Measurements from ENCODE around the gene ACSL5.

The ACSL5 gene

DNA sequence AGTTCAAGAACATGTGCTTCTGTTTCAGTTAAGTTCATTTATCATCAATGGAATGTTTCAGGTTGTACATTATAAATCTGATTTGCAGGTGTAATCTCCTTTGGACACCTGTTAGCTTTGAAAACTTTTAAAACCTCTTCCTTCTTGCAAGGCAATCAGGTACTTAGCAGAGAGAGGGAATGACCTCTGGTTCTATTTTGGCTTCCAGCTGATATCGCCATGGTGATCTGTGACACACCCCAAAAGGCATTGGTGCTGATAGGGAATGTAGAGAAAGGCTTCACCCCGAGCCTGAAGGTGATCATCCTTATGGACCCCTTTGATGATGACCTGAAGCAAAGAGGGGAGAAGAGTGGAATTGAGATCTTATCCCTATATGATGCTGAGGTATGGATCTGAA lies 35.4 kb downstream of the ACSL5 start:
- no peak for DNase-seq

DNA sequence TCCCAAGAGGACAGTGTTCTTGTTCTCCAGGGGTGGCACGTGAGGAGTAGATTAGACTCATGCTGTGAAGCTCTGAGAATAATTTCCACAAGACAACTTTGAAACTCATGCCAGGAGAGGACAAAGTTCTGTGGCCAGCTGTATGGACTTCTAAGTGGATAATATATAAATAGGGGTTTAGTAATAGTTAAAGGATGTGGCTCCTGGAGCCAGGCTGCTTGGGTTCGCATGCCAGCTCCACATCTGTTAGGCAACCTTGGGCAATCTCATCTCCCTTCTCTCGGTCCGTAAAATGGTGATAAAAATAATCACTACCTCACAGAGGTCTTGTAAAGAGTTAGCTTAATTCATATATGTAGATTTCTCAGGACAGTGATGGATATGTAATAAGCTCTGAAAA lies 35.8 kb downstream of the ACSL5 start:
- DNase-seq, result no peak

DNA sequence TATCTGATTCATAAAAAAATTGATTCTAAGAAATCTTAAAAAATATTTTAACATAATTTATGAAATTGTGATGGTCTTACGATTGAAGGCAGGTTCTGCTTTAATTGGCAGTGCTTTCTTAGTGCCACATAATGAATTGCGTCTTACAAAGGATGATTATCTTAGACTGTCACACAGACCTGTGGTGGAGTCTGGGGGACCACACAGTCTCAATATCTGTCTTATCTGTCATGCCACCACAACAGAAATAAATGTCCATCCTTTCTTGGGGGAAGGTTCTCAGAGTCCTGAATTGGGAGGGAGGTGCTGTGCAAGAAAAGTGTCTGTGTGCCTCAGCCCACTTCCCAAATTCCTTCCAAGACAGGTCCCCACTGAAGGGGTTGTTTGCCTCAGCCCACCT lies 38.8 kb downstream of the ACSL5 start:
- DNase-seq, result no peak

- DNase-seq, result no peak
These were observed 47.8 kb downstream of the ACSL5 start for GRCh38 chr10:112421731-112422130.

- DNase-seq, result no peak
These were observed 50.7 kb downstream of the ACSL5 start for GRCh38 chr10:112424651-112425050.

DNA sequence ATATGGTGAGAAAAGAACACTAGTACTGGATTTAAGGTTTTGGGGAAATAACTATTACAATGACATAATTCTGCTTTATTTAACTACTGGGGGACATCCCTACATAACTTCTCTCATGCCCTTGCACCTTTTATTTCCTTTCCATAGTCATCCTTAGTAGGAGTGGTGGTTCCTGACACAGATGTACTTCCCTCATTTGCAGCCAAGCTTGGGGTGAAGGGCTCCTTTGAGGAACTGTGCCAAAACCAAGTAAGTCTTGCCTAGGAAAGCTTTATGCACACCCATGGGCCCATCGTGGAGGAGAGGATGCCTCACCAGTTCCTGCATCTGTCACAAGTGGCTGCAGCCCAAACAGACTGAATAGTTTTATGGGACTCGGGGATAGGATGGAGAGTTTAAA lies 52.2 kb downstream of the ACSL5 start:
- DNase-seq, result no peak

DNA sequence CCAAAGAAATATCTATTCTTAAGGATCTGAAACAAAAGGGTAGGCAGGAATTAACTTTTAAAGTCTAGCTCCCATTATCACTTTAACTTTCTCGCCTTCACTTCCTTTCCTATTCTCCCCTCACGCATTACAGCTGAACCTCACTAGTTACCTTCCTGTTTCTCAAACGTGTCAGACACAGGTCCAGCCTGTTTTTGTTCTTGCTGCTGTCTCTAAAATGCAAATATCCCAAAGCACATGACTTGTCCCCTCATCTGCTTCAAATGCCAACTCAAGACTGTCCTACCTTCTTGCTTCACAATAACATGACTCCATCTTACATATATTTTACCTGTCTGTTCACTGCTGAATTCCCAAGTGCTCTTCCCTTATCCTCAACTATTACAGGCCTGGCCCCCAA lies 55.2 kb downstream of the ACSL5 start:
- no peak for DNase-seq

GRCh38 chr10:112429654-112430230 lies 55.8 kb downstream of the ACSL5 start:
- no peak for DNase-seq

GRCh38 chr10:112433136-112433535 lies 59.2 kb downstream of the ACSL5 start:
- DNase-seq, result no peak

DNA sequence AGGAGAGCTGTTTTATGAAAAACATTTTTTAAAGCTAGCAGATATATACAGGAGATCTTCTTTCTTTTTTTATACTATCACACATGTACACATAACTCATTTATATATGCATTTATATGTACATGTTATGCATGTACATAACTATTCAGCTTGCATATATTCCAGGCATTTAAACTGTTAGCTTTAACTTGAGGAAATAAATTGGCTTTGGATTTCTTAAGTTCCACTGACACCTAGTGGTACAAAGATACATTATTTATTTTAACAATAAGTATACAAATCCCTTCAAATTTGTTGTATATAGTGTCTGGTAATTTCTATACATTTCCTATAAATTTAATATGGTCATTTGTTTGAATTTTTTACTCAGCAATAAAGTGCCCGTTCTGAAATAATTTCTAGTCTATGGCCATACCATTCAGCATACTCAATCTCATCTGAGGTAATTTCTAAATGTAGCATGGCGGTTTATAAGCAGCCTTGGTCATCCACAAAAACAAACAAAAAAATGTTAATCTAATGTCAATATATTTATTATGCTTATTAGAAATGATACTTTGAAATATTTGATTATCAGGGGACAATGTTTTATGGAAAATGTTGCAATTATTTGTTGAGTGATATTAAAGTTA lies 61.2 kb downstream of the ACSL5 start:
- no peak for DNase-seq

DNA sequence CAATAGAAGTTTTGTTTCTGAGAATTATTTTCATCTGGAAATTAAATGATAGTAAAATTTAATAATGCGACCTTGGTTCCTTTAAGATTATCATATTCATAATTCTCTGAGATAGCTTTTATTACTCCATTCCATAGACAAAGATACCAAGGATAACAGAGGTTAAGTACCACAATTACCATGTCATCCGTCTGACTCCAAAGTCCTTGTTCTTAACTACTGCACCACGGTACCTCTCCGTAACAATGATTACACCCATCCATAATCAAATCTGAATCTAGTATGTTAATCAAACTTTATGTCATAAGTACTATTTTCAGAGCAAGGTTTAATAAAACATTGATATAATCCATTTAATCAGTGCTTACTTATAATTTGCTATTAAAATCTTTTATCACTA lies 64.4 kb downstream of the ACSL5 start:
- DNase-seq, result no peak

GRCh38 chr10:112441520-112441919 lies 67.6 kb downstream of the ACSL5 start:
- DNase-seq, result no peak

GRCh38 chr10:112442063-112442462 lies 68.1 kb downstream of the ACSL5 start:
- DNase-seq, result no peak

DNA sequence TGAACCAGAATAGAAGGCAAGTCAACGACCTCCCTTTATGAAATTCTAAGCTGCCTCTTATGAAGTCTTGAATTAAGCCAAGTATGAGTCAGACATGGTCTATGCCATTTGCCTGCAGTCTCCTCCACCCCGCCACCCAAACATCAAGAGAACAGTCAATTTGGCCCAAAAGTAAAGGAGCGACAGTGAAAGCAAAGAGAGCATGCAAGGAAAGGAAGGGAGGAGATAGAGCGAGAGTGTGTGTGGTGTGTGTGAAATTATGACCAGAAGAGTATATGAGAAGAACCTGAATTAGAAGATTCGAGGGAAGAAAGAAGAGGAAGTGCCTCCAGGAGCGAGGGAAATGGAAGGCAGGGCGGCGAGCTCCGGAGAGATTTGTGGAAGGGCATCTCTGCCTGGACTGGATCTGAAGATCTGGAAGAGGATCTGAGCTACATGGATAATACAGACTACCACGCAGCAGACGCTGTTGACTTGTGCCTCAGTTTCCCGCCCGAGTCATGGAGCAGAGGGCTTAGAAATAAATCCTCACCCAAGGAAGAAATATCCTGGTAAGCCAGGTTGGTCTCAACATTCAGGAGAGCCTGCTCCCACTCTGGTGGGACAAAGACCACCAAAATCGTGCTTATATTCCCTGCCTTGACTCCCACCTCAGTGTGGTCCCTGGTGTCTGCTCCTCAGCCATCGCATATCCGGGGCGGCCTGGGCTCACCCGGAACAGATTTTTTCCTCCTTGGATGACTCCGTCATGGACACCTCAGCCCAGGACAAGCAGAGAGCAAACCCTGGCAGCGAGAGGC lies 72.3 kb downstream of the ACSL5 start:
- DNase-seq, result peak in 3 of 56 donors; percentile 2 to 31 (median 18)

DNA sequence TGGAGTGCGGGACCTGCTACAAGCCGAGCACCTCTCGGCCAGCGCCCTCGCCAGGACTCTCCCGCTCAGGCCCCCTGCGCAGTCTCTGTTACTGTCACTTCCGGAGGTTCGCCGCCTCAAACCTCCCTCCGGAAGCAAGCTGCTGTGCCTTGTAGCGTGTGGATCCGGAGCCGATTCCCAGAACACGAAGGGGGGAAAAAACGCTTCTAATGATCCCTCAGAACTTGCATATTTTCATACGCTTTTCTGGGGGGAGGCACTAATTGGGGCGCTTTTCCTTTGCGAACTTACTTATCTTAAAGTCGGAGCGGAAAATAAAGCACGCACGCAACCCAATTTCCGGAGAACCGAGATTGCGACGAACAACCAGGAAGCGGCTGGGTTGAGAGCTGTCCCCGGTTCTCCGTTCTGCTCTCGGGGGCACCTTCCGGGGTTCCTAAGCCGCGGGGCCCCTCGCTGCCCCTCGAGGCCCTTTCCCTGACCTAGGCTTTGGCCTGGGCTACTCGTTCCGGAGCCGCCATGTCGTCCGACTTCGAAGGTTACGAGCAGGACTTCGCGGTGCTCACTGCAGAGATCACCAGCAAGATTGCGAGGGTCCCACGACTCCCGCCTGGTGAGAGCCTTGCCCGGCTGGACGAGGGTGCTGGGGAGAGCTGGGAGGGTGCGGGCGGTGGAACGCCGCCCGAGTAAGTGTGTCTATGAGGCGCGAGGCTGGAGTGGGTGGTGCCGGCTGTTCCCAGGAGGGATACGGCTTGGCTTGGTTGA lies 73.1 kb downstream of the ACSL5 start, which contains the start of the genes VTI1A and ZDHHC6:
Gene VTI1A, plus strand, starts transcription at position 361 of the 765 bp plus-strand sequence. Its CDS starts 159 bp downstream, at position 520.
Gene ZDHHC6, minus strand, starts transcription at position 60 of the 765 bp plus-strand sequence. CDS start 1,478 bp downstream, outside the sequence.
- DNase-seq, result peak; percentile 27 to 94 (median 75)

DNA sequence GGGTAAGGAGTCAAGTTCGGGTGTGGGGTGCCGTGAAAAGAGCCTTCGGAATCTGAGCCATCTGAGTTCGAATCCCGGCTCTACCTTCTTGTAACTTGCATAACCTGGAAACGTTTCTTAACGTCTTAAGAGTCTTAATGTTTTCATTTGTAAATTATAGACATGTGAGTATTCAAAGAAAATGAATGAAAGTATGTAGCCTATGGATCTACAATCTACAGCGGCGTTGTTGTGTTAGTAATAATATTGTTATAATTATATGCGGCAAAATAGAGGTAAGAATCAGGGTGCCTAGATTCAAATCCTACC lies 73.7 kb downstream of the ACSL5 start:
- no peak for DNase-seq

GRCh38 chr10:112448888-112449287 lies 75.0 kb downstream of the ACSL5 start:
- no peak for DNase-seq

DNA sequence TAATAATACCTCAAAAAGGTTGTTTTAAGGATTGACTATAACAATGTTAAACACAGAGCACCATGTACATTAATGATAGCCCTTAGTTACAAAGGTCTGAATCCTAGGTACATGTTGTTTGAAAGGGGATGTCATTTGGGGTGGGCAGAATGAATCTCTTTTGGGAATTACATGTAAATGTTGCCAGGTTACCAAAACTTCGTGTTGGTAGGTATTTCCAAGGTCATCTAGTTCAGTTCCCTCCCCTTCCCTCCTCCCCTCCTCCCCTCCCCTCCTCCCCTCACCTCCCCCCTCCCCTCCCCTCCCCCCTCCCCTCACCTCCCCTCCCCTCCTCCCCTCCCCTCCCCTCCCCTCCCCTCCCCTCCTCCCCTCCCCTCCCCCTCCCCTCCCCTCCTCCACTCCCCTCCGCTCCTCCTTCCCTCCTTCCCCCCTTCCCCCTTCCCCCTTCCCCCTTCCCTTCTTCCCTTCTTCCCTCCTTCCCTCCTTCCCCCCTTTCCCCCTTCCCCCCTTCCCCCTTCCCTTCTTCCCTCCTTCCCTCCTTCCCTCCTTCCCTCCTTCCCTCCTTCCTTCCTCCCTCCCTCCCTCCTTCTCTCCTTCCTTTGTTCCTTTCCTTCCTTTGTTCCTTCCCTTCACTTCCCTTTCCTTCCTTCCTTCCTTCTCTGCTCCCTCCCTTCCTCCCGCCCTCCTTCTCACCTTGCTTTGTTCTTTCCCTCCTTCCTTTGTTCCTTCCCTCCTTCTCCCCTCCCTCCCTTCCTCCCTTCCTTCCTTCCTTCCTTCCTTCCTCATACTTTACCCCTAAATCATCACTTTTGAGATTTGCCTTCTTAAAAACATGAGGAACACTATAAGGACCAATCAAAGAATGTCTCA lies 81.2 kb downstream of the ACSL5 start:
- DNase-seq, result no peak

DNA sequence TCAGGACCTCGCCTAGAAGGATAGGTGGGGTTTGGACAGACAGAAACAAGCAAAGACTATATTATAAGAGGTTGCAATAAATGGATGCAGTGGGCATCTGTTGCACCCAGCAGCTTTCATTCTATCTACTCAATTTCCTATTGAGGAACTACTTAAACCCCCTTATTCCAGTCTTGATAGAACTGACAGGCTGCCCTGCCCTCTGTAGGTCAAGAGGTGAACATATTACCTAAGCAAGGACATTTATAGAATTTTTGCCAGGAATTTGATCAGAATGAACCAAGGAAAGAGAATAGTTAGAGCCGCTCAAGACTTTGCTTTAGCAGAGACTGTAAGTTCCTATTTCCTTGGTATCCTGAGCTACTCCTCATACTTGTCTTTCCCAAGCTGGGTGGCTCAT lies 82.6 kb downstream of the ACSL5 start:
- no peak for DNase-seq

DNA sequence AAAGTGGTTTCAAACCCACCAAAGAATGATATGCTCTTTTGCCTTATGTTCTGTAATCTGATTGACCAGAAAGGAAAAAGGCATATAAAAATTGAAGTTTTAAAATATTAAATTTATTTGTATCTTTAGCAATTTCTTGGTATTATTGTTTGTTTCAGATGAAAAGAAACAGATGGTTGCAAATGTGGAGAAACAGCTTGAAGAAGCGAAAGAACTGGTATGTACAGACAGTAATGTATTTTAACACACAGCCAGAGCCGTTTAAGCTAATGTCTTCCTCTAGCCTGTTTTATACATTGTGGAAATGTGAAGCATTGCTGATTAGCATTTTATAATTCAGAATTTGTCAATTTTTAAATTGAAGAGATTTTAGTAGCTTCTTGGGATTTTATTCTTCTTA lies 86.5 kb downstream of the ACSL5 start:
- no peak for DNase-seq

Measured in amygdala (tissue), 56 donors.